HG03066 (cell line): ENCODE data around the gene FOXP1.

Experiments used
- ATAC-seq: cut with Tn5 transposase; IDR thresholded peaks from one replicate; pipeline ENCODE4 v1.9.1; 2021; ENCODE audit warnings: low read depth; ENCODE audit not compliant: unreplicated experiment

Gene FOXP1

GRCh38 chr3:71252466-71252865 is 331.1 kb downstream of the FOXP1 start:
- no peak for ATAC-seq

- no peak for ATAC-seq
These were observed 332.3 kb downstream of the FOXP1 start for GRCh38 chr3:71251156-71251775.

- no peak for ATAC-seq
These were observed 333.5 kb downstream of the FOXP1 start for GRCh38 chr3:71250026-71250425.

GRCh38 chr3:71247958-71248335 is 335.6 kb downstream of the FOXP1 start:
- ATAC-seq: no peak

GRCh38 chr3:71247221-71247957 is 336.1 kb downstream of the FOXP1 start:
- ATAC-seq: no peak

- ATAC-seq: no peak
These were observed 337.3 kb downstream of the FOXP1 start for GRCh38 chr3:71245971-71246880.

GRCh38 chr3:71244826-71245488 is 338.6 kb downstream of the FOXP1 start:
- no peak for ATAC-seq

- ATAC-seq: no peak
These were observed 339.2 kb downstream of the FOXP1 start for GRCh38 chr3:71244153-71244825.

GRCh38 chr3:71243229-71243628 is 340.3 kb downstream of the FOXP1 start:
- ATAC-seq: no peak

GRCh38 chr3:71241981-71242560 is 341.5 kb downstream of the FOXP1 start:
- no peak for ATAC-seq

GRCh38 chr3:71241246-71241901 is 342.2 kb downstream of the FOXP1 start:
- ATAC-seq: no peak

- no peak for ATAC-seq
These were observed 343.5 kb downstream of the FOXP1 start for GRCh38 chr3:71240034-71240433.

- ATAC-seq: no peak
These were observed 345.2 kb downstream of the FOXP1 start for GRCh38 chr3:71238355-71238757.

- ATAC-seq: no peak
These were observed 345.9 kb downstream of the FOXP1 start for GRCh38 chr3:71237672-71238071.

- no peak for ATAC-seq
These were observed 347.7 kb downstream of the FOXP1 start for GRCh38 chr3:71235846-71236245.

GRCh38 chr3:71232895-71233294 is 350.6 kb downstream of the FOXP1 start:
- ATAC-seq: no peak

- ATAC-seq: no peak
These were observed 351.3 kb downstream of the FOXP1 start for GRCh38 chr3:71232175-71232679.

GRCh38 chr3:71231680-71232079 is 351.8 kb downstream of the FOXP1 start:
- ATAC-seq: no peak
